Activated T-helper 17 cell treated with anti-CD3 and anti-CD28 coated beads, Interleukin-2, amount 50 U/mL, for 72 hours (primary cell): Measurements from ENCODE around the gene GMCL2. TPM values are rescaled to one million over a fixed set of nuclear protein-coding genes. Genes with fewer than 3 reads are reported as not detected.

ENCODE experiments used
- ATAC-seq: fragments of 150-1000 bp; cut with Tn5 transposase; replicated peaks from 2 replicates; pipeline ENCODE4 v1.10.0; 2021; ENCODE audit warnings: mild to moderate bottlenecking, moderate library complexity
- H3K27ac Mint-ChIP-seq: one replicate; pipeline ENCODE4 v1.8.0; 2022; ENCODE audit warnings: mixed read lengths
- H3K27me3 Mint-ChIP-seq: one replicate; pipeline ENCODE4 v1.8.0; 2022; ENCODE audit warnings: mixed read lengths
- H3K36me3 Mint-ChIP-seq: one replicate; pipeline ENCODE4 v1.8.0; 2022; ENCODE audit warnings: low read depth, mild to moderate bottlenecking, mixed read lengths
- H3K4me1 Mint-ChIP-seq: one replicate; pipeline ENCODE4 v1.8.0; 2022; ENCODE audit warnings: mixed read lengths
- H3K4me3 Mint-ChIP-seq: one replicate; pipeline ENCODE4 v1.8.0; 2022; ENCODE audit warnings: mild to moderate bottlenecking, mixed read lengths
- H3K9me3 Mint-ChIP-seq: one replicate; pipeline ENCODE4 v1.8.0; 2022; ENCODE audit warnings: mixed read lengths
- total RNA-seq, 2 donors: library from RNA; stranded (reverse); gene quantifications; one replicate each; pipeline ENCODE4 v1.2.3, GENCODE V29; 2022

The GMCL2 gene
- total RNA-seq, 2 donors from 2014 or later = not detected

DNA sequence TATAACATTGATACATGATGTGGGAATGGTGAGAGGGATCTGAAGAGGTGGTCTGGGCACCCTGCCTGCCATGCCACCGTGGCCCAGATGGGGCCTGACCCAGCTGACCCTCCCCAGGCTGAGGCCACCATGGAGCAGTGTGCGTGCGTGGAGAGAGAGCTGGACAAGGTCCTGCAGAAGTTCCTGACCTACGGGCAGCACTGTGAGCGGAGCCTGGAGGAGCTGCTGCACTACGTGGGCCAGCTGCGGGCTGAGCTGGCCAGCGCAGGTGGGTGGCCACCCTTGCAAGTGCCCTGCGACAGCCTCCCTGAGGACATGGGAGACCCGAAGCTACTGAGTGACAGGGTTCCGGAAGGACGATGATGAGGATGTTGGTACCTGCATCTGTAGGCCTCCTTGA lies 49.2 kb downstream of the GMCL2 start:
- Mint-ChIP-seq H3K4me1 (no peaks in the 10 kb centered on the region), H3K27ac (no peak overlapping the region), H3K27me3 (no peaks in the 10 kb centered on the region), H3K9me3 (no peaks in the 10 kb centered on the region), H3K36me3 (peaks cover 88% of the 10 kb centered on the region), H3K4me3 (no peak overlapping the region)
- ATAC-seq = no peak

GRCh38 chr5:178136990-178137389 lies 50.2 kb downstream of the GMCL2 start:
- no peaks in the 10 kb centered on the region for H3K27me3 Mint-ChIP-seq
- no peak overlapping the region for H3K4me3 Mint-ChIP-seq
- peak overlapping the region; percentile 0 for H3K27ac Mint-ChIP-seq
- peaks cover 83% of the 10 kb centered on the region for H3K36me3 Mint-ChIP-seq
- ATAC-seq = no peak
- H3K4me1 Mint-ChIP-seq = peaks cover under 1% of the 10 kb centered on the region
- no peaks in the 10 kb centered on the region for H3K9me3 Mint-ChIP-seq

Other genes with a start within 250 kb of the GMCL2 start
- gene PROP1, start 191.1 kb downstream of the GMCL2 start, total RNA-seq = not detected
- gene N4BP3, start 73.8 kb downstream of the GMCL2 start, total RNA-seq = 1 to 10 TPM; 3.7 to 8.1 TPM
- 10 to 100 TPM; 15.9 to 24.5 TPM for gene RMND5B, start 56.4 kb downstream of the GMCL2 start, total RNA-seq
- 100 to 1,000 TPM; 143 to 282 TPM for gene NHP2, start 33.5 kb downstream of the GMCL2 start, total RNA-seq
- gene HNRNPAB, start 17.2 kb upstream of the GMCL2 start, total RNA-seq = 100 to 1,000 TPM; 154 to 390 TPM
- gene PHYKPL, start 45.4 kb upstream of the GMCL2 start, total RNA-seq = 100 to 1,000 TPM in 1 of 2 donors, 10 to 100 TPM in 1; 91.9 to 112 TPM